AG04449 (cell line): ENCODE measurements around the gene MICAL3.
"Not testable (repeated sequence)": the region's sequence is repeated elsewhere in the genome, so short reads cannot be mapped to it uniquely, and the experiment has no call there.

Experiments
- CTCF ChIA-PET: fragments of 350-600 bp; formaldehyde crosslinking; extraction: SDS; loops from one replicate; lab custom pipeline; 2021; ENCODE audit warnings: antibody characterized with exemption; lab: Yijun Ruan, JAX
- POLR2A ChIA-PET: fragments of 400-600, 350-600 bp; formaldehyde crosslinking; extraction: SDS; loops from one replicate; lab custom pipeline; 2020; ENCODE audit warnings: antibody characterized with exemption, inconsistent platforms; lab: Yijun Ruan, JAX
- DNase-seq: peaks from one replicate; pipeline ENCODE4 v3.0.0-alpha.2; 2010; ENCODE audit warnings: low read depth, low spot score
- H3K4me3 ChIP-seq: 2 replicates; pipeline ENCODE4 v1.5.1; 2011; ENCODE audit warnings: low read depth, mild to moderate bottlenecking, control low read depth, low read length
- TF ChIP-seq, protein P1 (sequence below): IDR thresholded peaks from one replicate; pipeline ENCODE4 v1.5.1; 2011; ENCODE audit warnings: mild to moderate bottlenecking, moderate library complexity, low read length, control low read depth, inconsistent platforms; ENCODE audit not compliant: insufficient read depth; ENCODE audit errors: missing control alignments

The MICAL3 gene

GRCh38 chr22:17878186-17878694 is 146.1 kb downstream of the MICAL3 start:
- no peak for DNase-seq
- TF ChIP-seq, protein P1, sequence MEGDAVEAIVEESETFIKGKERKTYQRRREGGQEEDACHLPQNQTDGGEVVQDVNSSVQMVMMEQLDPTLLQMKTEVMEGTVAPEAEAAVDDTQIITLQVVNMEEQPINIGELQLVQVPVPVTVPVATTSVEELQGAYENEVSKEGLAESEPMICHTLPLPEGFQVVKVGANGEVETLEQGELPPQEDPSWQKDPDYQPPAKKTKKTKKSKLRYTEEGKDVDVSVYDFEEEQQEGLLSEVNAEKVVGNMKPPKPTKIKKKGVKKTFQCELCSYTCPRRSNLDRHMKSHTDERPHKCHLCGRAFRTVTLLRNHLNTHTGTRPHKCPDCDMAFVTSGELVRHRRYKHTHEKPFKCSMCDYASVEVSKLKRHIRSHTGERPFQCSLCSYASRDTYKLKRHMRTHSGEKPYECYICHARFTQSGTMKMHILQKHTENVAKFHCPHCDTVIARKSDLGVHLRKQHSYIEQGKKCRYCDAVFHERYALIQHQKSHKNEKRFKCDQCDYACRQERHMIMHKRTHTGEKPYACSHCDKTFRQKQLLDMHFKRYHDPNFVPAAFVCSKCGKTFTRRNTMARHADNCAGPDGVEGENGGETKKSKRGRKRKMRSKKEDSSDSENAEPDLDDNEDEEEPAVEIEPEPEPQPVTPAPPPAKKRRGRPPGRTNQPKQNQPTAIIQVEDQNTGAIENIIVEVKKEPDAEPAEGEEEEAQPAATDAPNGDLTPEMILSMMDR = no peak
- ChIA-PET CTCF (interaction anchor here (1.2 to 2.5 kb wide), 2 partner anchors 122 to 198 kb away, joined by 3 to 16 read pairs; no protein-coding TSS in a partner anchor), POLR2A (no interaction called here)
- H3K4me3 ChIP-seq = no peak overlapping the region

- CTCF ChIA-PET = interaction anchor here (1.4 to 4.9 kb wide), 3 partner anchors 12 to 199 kb away, joined by 4 to 33 read pairs (median 16); no protein-coding TSS in a partner anchor
- POLR2A ChIA-PET, H3K4me3 ChIP-seq, DNase-seq: not testable (repeated sequence)
These were observed 147.2 kb downstream of the MICAL3 start for GRCh38 chr22:17876878-17877855.

DNA sequence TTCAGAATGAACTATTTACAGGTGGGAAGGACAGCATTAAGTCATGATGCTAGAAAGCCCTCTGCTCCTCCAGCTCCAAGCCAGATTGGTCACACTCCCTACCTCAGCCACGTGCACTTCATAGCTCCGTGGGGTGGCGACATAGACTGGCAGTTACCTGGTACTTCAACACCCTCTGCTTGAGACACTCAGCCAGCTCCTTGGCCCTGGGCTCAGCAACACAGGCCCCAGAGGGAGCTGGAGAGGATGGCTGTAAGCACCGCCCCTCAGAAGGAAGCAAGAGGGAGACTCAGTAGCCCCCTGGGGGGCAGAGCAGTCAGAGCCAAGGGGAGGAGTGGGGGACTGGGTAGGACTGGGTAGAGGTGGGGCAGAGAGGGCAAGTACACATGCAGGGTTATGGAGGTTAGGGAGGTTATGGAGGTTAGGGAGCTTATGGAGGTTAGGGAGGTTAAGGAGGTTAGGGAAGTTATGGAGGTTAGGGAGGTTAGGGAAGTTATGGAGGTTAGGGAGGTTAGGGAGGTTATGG is 148.0 kb downstream of the MICAL3 start:
- CTCF ChIA-PET = interaction anchor here (1.0 to 4.9 kb wide), 4 partner anchors 13 to 200 kb away, joined by 4 to 33 read pairs (median 4); no protein-coding TSS in a partner anchor
- H3K4me3 ChIP-seq = no peak overlapping the region
- TF ChIP-seq, protein P1 = no peak
- POLR2A ChIA-PET = no interaction called here
- no peak for DNase-seq

- TF ChIP-seq, protein P1 = no peak
- DNase-seq = no peak
- ChIA-PET POLR2A (no interaction called here), CTCF (interaction anchor here (0.7 to 4.9 kb wide), 5 partner anchors 14 to 200 kb away, joined by 3 to 33 read pairs (median 4); no protein-coding TSS in a partner anchor)
- no peak overlapping the region for H3K4me3 ChIP-seq
These were observed 148.7 kb downstream of the MICAL3 start for GRCh38 chr22:17875631-17876030.

DNA sequence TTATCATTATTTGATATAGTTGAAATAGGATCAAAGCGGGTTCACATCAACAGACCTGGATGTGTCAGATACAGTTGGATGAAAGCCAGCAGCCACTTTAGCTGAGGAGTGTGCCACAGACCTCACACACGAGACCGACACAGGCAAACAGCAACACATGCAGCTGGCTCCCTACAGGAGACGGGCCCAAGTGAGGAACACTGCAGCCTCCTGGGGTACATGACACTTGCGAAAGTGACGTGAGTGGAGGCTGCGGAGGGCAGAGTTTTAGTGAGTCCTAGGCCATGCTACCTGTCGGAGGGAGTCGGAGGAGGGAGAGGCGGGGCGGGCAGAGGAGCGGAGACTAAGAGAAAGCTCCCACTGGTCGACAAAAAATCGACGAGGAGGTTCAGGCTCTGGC is 149.2 kb downstream of the MICAL3 start:
- ChIA-PET POLR2A (no interaction called here), CTCF (interaction anchor here (0.7 to 4.9 kb wide), 5 partner anchors 14 to 201 kb away, joined by 3 to 33 read pairs (median 4); no protein-coding TSS in a partner anchor)
- no peak overlapping the region for H3K4me3 ChIP-seq
- no peak for DNase-seq
- TF ChIP-seq, protein P1 = no peak

DNA sequence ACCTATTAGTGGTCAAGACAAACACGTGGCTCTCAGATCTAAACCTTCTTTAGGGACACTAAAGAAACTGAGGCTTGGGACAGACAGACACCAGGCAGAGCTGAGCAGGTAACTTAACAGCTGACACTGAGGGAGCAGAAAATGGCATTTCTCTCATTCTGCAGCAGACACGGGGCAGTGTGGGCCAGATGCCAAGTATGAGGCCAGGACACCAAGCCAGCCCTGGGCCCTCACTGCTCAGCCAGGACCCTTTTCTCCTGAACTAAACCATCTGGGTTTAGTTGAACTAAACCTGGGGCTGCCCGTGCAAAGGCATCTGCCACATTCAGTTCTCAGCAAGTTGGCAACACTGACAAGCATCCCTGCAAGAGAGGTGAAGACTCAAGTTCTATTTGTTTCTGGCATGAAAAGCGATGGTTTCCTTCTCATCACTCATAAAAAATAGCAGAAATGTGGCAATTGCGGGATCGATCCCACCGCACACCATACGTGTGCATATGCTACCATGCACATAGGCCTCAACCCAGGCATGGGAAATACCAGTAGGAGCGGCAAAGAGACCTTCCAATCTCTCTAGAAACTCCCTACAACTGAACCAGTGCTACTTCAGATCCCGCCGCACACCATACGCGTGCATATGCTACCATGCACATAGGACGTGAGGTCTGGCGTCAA is 150.0 kb downstream of the MICAL3 start:
- TF ChIP-seq, protein P1 = no peak
- no peak for DNase-seq
- H3K4me3 ChIP-seq = no peak overlapping the region
- POLR2A ChIA-PET = no interaction called here
- CTCF ChIA-PET = interaction anchor here (4.9 kb wide), 1 partner anchor 202 kb away, joined by 33 read pairs; no protein-coding TSS in a partner anchor
